HG03064 (cell line): ENCODE data around the gene PRPF6.

ENCODE experiments used
- ATAC-seq: cut with Tn5 transposase; IDR thresholded peaks from one replicate; pipeline ENCODE4 v1.9.1; 2021; ENCODE audit warnings: low read depth; ENCODE audit not compliant: unreplicated experiment

Gene PRPF6

DNA sequence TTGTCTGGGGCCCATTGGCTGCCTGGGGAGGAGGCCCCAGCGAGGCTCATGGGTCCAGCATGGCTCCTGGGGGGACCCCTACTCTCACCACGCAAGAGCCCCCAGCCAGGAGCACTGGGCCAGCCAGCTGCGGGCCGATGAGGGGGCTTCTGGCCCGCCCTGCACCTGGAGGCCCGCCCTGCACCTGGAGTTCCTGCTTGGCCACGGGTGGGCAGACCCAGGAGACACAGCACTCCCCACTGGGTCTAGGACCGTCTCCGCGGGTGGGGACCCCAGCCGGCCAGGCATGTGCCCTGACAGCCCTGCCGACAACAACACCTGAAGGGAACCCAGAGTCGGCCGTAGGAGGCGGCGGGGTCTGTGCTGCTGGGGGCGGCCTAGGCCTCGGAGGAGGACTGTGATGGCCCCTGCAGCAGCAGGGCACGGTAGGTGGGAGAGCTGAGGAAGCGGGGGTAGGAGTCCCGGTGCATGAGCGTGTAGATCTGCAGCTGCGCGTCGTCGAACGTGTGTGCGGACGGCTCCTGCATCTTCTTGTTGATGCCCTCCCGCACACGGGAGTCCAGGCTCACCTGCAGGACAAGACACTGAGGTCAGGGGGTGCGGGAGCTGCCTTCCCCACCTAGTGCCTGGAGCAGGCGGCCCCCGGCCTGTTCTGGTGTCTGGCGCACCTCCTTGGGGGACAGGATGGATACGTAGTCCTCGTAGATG lies 92.7 kb downstream of the PRPF6 start:
- no peak for ATAC-seq

DNA sequence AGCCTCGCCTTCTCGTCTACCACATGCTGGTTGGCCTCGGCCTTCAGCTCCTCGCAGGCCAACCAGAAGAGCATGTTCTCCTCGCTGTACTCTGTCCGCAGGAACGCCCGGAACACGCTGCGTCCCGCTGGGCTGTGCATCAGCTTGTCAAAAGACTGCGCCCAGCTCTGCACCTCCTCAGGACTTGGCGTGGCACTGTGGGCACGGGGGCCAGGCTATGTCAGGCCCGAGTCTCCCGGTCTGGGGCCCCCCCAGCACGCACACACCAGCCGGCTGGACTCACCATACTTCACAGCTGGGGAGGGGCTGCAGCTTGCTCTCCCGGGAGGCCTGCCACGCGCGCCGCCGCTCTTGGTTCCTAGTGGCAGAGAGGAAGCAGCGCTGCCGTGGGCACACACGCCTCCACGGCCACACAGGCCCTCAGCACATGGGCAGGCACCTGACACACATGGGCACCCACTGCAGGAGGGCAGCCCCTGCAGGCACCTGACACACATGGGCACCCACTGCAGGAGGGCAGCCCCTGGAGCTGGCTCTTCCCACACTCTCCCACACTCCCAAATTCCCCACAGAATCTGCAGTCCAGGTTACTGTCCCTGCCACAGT lies 93.4 kb downstream of the PRPF6 start:
- no peak for ATAC-seq

DNA sequence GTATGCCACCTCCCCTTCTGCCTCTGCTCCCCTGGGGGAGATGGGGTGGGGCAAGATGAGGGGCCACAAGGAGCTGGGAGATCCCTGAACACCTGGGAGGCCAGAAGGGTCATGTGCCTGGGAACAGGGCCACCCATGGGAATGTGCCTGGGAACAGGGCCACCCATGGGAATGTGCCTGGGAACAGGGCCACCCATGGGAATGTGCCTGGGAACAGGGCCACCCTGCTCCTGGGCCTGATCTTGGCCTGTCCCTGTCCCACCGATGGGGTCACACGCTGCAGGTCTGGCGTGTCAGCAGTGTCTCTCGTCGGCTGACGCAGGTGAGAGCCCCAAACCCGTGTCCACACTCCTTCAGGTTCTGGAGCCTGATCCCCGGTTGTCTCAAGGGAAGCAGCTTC lies 94.0 kb downstream of the PRPF6 start:
- ATAC-seq = no peak

DNA sequence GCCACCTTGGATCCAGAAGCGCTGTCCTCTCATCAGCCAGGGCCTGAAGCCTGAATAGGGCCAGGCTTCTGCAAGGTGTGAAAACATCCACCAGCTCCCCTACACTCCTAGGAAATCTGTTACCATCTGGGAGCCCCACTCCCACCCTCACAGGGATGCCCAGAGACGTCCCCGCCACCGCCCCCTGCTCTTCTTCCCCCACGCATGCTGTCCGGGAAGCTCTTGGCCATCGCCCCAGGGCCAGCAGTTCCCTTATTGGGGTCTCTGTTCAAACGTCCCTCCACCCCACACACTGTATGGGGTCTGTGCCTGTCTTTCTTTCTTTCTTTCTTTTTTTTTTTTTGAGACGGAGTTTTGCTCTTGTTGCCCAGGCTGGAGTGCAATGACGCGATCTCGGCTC lies 94.6 kb downstream of the PRPF6 start:
- ATAC-seq = no peak

DNA sequence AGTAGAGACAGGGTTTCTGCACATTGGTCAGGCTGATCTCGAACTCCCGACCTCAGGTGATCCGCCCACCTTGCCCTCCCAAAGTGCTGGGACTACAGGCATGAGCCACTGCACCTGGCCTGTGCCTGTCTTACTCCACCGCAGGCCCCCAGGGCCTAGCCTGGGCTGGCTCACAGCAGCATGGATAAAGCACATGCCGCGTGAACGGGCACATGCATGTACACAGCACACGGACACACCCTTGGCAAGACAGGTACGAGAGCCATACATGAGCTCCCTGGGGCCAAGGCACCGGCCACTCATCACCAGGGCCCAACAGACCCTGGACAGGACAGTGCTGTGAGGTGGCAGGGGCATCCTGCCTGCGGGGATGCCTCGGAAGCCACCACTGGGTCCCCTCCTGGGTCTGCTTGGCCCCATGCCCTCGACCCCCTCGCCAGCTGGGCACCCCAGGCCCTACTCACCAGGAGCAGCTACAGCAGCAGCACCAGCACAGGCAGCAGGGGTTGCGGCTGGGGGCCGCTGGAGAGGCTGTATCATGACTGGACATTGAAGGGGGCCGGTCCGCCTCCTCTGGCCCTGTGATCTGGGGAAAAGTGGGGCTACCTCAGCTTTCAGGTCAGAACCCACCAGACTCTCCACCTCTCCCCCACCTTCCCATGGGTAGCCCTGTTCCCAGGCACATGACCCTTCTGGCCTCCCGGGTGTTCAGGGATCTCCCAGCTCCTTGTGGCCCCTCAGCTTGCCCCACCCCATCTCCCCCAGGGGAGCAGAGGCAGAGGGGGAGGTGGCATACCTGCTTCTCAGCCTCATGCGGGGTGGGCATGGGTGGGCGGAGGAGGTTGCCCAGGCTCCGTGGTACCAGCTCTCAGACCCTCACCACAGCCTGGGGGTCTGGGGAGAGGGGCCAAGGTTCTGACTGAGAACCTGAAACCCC lies 95.4 kb downstream of the PRPF6 start:
- ATAC-seq = no peak

DNA sequence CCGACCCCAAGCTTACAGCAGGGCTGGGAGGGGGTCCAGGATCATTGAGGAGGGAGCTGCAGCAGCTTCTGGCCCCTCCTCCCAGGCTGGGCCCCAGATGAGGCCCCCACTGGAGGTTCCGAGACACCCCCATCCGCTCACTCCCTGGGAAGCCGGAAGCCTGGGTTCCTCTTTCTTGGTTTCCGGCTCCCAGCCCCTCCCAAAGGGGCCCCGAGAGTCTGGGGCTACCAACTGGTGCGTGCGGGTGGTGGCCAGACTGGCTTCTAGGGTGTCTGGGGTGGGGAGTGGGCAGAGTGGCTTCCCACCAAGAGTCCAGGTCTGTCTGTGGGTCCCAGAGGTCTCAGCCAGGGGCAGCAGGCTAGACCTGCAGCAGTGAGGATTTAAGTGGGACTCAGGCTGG lies 96.2 kb downstream of the PRPF6 start:
- ATAC-seq = peak; percentile 32

DNA sequence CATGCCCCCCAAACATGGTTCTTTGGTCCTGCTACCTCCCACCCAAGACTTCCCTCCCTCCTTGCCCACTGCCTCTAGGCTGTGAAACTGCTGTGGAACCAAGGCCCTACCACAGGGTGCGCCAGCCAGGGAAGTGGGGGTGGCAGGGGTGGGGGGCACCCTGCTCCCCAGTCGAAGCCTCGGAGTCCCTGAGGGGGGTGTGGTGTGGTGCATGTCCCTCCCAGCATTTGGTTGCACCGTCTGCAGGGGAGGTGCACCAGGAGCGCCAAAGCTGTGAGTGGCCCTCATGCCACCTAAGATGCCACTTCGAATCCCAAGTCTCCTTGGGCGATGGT lies 96.6 kb downstream of the PRPF6 start:
- no peak for ATAC-seq

DNA sequence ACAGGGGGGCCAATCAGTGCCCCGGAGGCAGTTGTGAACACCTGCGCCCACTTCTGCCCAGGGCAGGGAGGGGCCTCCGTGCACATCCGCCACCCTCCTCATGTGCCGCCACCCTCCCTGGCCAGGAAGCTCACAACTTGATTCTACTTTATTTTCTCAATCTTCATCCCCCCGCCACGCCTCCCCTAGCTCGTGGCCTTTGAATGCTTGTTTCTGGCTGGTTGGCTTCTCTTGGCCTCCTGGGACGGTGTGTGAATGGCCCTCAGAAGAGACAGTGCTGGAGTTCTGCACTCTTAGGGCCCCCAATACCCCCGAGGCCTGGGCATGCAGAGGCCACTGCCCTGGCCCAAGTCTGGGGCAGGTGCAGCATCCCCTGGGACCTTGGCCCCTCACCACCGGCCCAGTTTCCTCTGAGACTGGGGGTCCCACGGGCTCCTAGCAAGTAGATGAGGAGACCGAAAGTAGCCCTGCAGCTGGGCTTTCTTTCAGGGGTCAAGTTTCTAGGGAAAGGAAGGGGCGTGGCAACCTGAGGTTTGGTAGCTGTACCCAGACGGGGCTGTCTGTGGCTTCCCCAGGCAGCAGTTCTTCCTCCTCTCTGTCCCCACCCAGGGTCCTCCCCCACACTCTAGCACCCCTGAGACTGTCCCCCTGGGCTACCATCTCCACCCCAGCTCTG lies 97.1 kb downstream of the PRPF6 start:
- ATAC-seq = no peak

DNA sequence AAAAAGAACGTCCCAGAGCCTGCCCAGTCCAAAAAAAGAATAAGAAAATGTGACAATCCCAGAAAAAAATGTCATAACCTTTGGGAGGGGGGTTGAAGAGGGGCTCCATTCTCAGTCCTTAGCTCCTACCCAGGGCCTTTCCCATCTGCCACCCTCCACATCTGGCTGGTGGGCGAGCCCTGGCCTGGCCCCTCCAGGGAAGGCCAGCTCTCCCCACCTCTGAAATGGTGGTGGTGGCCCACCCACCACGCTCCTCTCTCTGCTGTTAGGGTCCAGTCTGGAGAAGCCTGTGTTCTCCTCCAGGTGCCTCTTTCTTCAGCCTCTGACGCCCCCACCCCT lies 98.0 kb downstream of the PRPF6 start:
- ATAC-seq = no peak

DNA sequence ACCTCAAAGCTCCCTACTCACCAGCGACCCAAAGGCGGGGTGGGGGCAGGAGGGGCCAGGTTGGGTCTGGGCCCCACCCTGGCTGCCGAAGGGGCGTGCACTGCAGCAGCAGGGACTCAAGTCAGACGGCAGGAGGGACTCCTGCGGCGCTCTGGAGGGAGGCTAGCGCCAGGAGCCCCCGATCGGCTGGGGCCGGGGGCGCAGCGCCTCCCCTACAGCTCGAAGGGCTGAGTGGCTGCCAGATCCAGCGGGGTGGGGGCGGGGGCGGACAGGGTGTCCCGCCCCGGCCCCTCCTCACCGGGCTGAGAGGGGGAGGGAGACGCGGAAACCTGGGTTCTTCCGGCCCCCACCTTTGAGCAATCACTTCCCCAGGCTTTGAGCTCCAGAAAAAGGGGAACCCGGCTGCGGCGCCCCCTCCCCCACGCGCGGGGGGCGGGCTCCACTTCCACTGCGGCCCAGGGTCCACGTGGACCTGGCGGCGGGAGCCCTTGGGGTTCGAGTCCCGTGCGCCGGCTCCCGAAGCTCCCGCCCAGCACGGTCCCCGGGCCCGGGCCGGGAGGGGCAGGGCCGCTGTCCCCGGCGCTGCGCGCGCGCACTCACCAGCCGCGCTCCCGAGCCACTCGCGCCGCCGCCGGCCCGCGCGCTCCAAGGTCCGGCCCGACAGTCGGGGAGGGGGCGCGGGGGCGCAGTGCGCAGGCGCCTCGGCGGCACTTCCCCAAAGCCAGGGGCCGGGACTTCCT lies 98.5 kb downstream of the PRPF6 start, which contains the start of gene RGS19:
TSS of gene RGS19 (minus strand) at position 246 of the 740 bp plus-strand sequence. CDS start 2,632 bp downstream, outside the sequence.
- ATAC-seq = no peak

DNA sequence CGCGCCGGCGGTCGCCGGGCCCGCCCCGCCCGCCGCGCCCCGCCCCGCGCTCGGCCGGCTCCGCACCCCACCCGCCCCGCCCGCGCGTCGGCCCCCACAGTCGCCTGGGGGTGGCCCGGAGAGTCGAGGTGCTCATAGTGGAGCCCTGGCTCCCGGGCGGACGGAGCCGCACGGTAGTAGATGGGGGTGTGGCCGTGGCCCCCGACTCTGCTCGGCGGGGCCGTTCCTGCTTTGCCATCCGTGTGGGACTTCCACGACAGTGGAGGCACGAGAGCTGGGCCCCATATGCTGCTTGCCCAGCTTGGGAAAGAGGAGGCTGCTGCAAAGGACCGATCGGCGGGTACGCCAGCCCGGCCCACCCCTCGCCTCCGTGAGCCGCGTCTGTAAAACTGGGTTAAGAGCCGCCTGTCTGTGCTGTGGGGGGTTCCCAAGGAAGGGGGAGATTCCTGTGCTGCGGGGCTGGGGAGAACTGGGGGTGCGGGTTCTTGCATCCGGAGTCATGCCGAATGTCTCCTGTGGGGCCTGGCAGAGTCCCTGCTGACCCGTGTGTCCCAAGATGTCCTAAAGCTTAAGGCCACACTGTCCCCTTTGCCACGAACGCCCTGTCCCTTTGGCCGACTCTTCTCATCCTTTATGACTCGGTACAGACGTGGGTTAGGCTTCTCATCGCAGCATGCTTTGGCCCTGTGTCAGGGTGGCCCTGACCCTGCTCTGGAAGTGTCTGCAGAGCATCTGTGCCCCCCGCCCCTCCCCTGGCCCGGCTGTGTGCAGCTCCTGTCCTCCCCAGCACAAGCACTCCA lies 99.3 kb downstream of the PRPF6 start, which contains the start of gene OPRL1:
TSS of gene OPRL1 (plus strand) at position 70 of the 800 bp plus-strand sequence. CDS start 12,639 bp downstream, outside the sequence.
- ATAC-seq = no peak

DNA sequence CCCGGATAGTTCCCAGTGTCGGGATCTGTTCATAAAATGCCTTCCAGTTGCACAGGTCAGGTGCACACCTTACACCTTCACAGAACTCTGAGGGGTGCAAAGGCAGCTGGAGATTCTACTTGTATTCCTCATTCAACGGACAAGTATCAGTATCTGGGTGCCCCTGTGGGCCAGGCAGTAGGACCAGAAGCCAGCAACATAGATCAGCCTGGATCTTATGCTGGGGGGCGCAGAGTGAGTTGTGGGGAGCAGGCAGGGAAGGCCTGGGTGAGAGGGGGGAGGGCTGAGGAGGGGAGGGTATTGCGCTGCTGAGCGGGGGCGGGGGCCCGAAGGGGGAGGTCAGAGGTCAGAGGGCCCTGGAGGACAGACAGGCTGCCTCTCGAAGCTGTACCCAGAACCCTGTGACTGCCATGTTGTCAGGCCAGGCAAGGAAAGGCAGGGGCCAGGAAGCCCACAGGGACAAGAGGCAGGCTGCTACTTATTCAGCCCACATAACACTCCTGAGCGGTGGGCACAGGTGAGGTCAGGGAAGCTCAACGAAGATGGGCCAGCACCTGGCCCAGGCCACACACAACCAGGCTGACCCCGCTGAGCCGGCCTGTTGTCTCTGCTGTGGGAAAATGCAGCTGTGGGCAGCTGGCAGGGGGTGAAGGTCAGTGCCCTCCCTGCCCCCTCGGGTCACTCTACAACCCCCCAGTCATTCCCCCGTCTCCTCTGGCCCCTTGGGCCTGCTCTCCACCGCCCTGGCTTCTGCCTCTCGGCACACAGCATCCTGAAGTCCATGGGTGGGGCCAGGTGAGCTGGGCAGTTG lies 100.1 kb downstream of the PRPF6 start:
- ATAC-seq = no peak

DNA sequence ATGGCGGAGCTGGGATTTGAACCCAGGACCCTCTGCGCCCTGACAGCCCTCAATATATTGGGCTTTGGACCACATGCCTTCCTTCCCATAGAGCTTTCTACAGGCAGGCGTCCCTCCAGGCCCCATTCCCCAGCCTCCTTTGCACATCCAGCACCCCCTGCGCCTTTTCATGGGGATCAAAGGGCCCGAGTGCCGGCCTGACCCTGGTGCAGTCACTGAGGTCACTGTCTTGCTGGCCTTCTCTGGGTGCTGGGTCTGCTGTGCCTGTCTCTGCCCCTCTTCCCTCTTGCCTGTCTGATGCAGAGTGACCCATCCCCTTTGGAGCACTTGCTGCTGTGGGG lies 100.7 kb downstream of the PRPF6 start:
- no peak for ATAC-seq

DNA sequence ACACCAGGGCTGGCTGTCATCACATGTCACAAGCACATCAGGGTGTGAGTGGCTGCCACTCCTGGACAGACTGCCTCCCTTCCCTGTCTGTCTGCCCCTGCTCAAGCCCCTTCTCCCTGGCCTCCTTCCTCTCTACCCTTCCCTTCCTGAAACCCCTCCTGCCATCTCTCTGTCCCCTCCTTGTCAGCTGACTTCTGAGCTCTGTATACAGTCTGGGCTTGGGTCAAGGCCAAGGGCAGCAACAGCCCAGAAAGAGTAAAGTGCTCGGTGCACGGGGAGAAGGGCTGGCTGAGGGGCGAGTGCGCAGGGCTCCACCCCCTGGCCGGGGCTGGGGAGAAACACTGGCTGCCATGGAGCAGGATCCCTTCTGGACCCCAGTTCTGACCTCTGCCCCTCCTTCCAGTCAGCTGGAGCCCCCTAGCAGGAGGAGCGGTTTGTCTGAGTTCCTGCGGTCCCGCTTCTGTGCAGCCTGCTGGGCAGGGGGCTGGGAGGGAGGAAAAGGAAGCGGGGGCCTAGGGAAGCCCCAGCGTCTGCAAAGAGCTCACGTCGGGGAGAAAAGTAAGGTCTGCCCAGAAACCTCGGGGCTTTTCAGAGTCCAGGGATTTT lies 101.3 kb downstream of the PRPF6 start:
- no peak for ATAC-seq
